Hepatocyte (in vitro differentiated cells): ENCODE data around the gene GVQW3. TPM values are rescaled to one million over a fixed set of nuclear protein-coding genes. Genes with fewer than 3 reads are reported as not detected.
"Not testable (repeated sequence)": the region's sequence is repeated elsewhere in the genome, so short reads cannot be mapped to it uniquely, and the experiment has no call there.

ENCODE experiments used
- DNase-seq: peaks from one replicate; pipeline ENCODE4 v3.0.0-alpha.2; 2016; ENCODE audit warnings: low spot score
- H2AFZ ChIP-seq: fragments of 200-600 bp; sonication (generic); 2 replicates; pipeline ENCODE4 v1.6.0; 2016; ENCODE audit warnings: antibody characterized with exemption, mild to moderate bottlenecking
- H3K27ac ChIP-seq: fragments of 200-600 bp; sonication (generic); 2 replicates; pipeline ENCODE4 v1.5.1; 2016; ENCODE audit warnings: mild to moderate bottlenecking
- H3K27me3 ChIP-seq: fragments of 200-600 bp; sonication (generic); 2 replicates; pipeline ENCODE4 v1.6.1; 2016
- H3K36me3 ChIP-seq: fragments of 200-600 bp; sonication (generic); replicated peaks from 2 replicates; pipeline ENCODE4 v1.5.1; 2016; ENCODE audit warnings: low read depth; ENCODE audit not compliant: insufficient read depth
- H3K4me1 ChIP-seq: fragments of 200-600 bp; sonication (generic); 2 replicates; pipeline ENCODE4 v1.5.1; 2016; ENCODE audit warnings: mild to moderate bottlenecking, moderate library complexity; ENCODE audit not compliant: insufficient read depth
- H3K4me2 ChIP-seq: fragments of 200-600 bp; sonication (generic); 2 replicates; pipeline ENCODE4 v1.6.0; 2016
- H3K4me3 ChIP-seq: fragments of 200-600 bp; sonication (generic); 2 replicates; pipeline ENCODE4 v1.5.1; 2016; ENCODE audit warnings: mild to moderate bottlenecking
- H3K79me2 ChIP-seq: fragments of 200-600 bp; sonication (generic); 2 replicates; pipeline ENCODE4 v1.6.0; 2017; ENCODE audit warnings: mild to moderate bottlenecking
- H3K9me2 ChIP-seq: fragments of 200-600 bp; sonication (generic); replicated peaks from 2 replicates; pipeline ENCODE4 v1.6.0; 2017; ENCODE audit warnings: mild to moderate bottlenecking; ENCODE audit not compliant: insufficient read depth
- H3K9me3 ChIP-seq: fragments of 200-600 bp; sonication (generic); 2 replicates; pipeline ENCODE4 v1.5.1; 2016; ENCODE audit warnings: low read depth, mild to moderate bottlenecking
- H4K20me1 ChIP-seq: fragments of 200-600 bp; sonication (generic); 2 replicates; pipeline ENCODE4 v1.6.0; 2016; ENCODE audit warnings: mild to moderate bottlenecking; ENCODE audit not compliant: insufficient read depth, poor library complexity, severe bottlenecking
- EZH2 ChIP-seq: fragments of 200-600 bp; sonication (generic); IDR thresholded peaks from 2 replicates; pipeline ENCODE4 v1.6.1; 2016; ENCODE audit warnings: antibody characterized with exemption, mild to moderate bottlenecking, borderline replicate concordance
- EZH2phosphoT487 ChIP-seq: fragments of 200-600 bp; sonication (generic); IDR thresholded peaks from one replicate; pipeline ENCODE4 v1.6.1; 2018; ENCODE audit warnings: antibody characterized with exemption, mild to moderate bottlenecking, low read depth, moderate library complexity; ENCODE audit not compliant: unreplicated experiment, severe bottlenecking
- WGBS: methylation state at CpG from one replicate; pipeline ENCODE4 v1.1.6; 2016; ENCODE audit warnings: low lambda C conversion rate; ENCODE audit errors: missing lambda C conversion rate; 5-methylcytosine and 5-hydroxymethylcytosine counted together
- polyA plus RNA-seq: library from polyadenylated mRNA; unstranded; fragments of >200 nt; fragmentation: Nextera tagmentation; extraction: Ambion mirVana; gene quantifications from 2 replicates; pipeline ENCODE4 v1.2.1, GENCODE V29; 2016
- total RNA-seq: library from RNA; depleted of rRNA; stranded (reverse); fragments of >200 nt; gene quantifications from 2 replicates; pipeline ENCODE4 v1.2.3, GENCODE V29; 2014
- TF ChIP-seq, protein P1 (sequence below): fragments of 200-600 bp; sonication (generic); IDR thresholded peaks from 2 replicates; pipeline ENCODE4 v1.5.1; 2016; ENCODE audit warnings: antibody characterized with exemption, mild to moderate bottlenecking; ENCODE audit not compliant: poor library complexity

Gene GVQW3
- total and polyA plus RNA-seq, 2 experiments from 2014 or later: 0.36 to 6.0 TPM

DNA sequence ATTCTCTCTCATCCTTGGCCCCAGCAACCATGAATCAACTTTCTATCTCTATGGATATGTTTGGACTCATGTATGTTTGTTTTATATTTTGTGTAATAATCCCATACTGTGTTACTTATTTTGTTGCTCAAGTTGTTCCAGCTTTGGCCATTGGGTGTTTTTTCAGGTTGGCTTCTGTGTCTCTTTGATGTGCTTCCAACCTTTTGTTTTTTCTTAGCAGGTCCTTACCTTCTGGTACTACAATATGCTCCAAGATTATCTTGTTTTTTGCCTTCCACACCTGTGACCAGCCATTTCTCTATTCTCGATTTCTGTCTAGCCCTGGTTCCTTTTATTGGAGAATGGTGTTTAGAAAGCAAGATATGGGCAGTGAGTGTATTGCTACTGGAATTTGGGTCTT is 14.2 kb downstream of the GVQW3 start:
- no peak for TF ChIP-seq EZH2phosphoT487
- no peak for TF ChIP-seq EZH2
- TF ChIP-seq, protein P1, sequence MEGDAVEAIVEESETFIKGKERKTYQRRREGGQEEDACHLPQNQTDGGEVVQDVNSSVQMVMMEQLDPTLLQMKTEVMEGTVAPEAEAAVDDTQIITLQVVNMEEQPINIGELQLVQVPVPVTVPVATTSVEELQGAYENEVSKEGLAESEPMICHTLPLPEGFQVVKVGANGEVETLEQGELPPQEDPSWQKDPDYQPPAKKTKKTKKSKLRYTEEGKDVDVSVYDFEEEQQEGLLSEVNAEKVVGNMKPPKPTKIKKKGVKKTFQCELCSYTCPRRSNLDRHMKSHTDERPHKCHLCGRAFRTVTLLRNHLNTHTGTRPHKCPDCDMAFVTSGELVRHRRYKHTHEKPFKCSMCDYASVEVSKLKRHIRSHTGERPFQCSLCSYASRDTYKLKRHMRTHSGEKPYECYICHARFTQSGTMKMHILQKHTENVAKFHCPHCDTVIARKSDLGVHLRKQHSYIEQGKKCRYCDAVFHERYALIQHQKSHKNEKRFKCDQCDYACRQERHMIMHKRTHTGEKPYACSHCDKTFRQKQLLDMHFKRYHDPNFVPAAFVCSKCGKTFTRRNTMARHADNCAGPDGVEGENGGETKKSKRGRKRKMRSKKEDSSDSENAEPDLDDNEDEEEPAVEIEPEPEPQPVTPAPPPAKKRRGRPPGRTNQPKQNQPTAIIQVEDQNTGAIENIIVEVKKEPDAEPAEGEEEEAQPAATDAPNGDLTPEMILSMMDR: no peak
- no peaks in the 10 kb centered on the region for H4K20me1 ChIP-seq
- H3K79me2 ChIP-seq: no peaks in the 10 kb centered on the region
- no peak for DNase-seq
- no peaks in the 10 kb centered on the region for H3K4me1 ChIP-seq
- H3K27ac ChIP-seq: no peak overlapping the region
- H2AFZ ChIP-seq: no peak overlapping the region
- H3K36me3 ChIP-seq: no peaks in the 10 kb centered on the region
- 97% methylated on average over 1 of the region's 1 CpG for WGBS
- H3K4me2 ChIP-seq: no peak overlapping the region
- H3K4me3 ChIP-seq: no peak overlapping the region
- no peaks in the 10 kb centered on the region for H3K9me2 ChIP-seq
- no peaks in the 10 kb centered on the region for H3K9me3 ChIP-seq
- H3K27me3 ChIP-seq: no peaks in the 10 kb centered on the region

DNA sequence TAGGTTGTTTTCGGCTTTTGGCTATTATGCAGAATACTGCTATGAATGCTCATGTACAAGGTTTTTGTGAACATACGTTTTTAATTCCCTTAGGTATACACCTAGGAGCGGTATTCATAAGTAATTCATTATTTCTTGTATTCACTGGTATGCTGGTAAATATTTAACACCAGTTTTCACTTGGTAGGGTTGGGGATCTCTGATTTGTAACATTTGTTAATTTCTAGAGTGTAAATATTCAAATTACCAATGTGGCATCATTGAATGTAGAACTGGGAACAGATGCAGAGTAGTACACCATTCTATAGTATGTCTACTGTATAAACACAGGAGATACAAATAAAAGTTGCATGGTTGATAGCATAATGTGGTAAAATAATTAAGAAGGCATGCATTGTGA is 16.3 kb downstream of the GVQW3 start:
- Histone ChIP-seq H3K36me3 (no peaks in the 10 kb centered on the region), H3K27me3 (no peaks in the 10 kb centered on the region)

DNA sequence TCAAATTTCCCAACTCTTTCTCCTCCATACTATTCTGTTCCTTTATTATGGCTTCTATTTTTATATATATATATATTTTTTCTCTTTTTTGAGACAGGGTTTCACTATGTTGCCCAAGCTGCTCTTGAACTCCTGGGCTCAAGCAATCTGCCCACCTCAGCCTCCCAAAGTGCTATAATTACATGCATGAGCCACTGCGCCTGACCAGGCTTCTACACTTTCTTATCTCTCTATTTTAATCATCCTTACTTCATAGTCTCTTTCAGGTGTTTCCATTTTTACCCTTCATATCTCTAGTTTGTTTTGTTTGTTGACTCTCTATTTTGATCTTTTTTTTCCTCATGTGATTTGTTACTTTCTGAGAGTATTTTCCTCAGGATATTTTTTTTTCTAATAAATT is 19.8 kb downstream of the GVQW3 start:
- Histone ChIP-seq H3K79me2 (no peaks in the 10 kb centered on the region), H3K9me3 (no peaks in the 10 kb centered on the region), H3K4me3 (no peak overlapping the region), H3K27me3 (no peaks in the 10 kb centered on the region), H4K20me1 (no peaks in the 10 kb centered on the region), H3K4me1 (no peaks in the 10 kb centered on the region), H2AFZ (no peak overlapping the region), H3K9me2 (no peaks in the 10 kb centered on the region), H3K27ac (no peak overlapping the region), H3K4me2 (no peak overlapping the region), H3K36me3 (no peaks in the 10 kb centered on the region)
- no peak for TF ChIP-seq EZH2phosphoT487
- TF ChIP-seq, protein P1: no peak
- TF ChIP-seq EZH2: no peak
- 97% methylated on average over 1 of the region's 1 CpG for WGBS
- DNase-seq: no peak

More for the DNA sequence above, 16.3 kb downstream of the GVQW3 start:
- Histone ChIP-seq H3K27ac (no peak overlapping the region), H4K20me1 (no peaks in the 10 kb centered on the region), H3K4me2 (no peak overlapping the region), H3K9me2 (no peaks in the 10 kb centered on the region), H2AFZ (no peak overlapping the region), H3K4me3 (no peak overlapping the region), H3K79me2 (no peaks in the 10 kb centered on the region), H3K9me3 (no peaks in the 10 kb centered on the region), H3K4me1 (no peaks in the 10 kb centered on the region)
- TF ChIP-seq, protein P1: no peak
- TF ChIP-seq EZH2phosphoT487 (no peak), EZH2 (no peak)
- DNase-seq: no peak
- 92% methylated on average over 3 of the region's 3 CpGs for WGBS

DNA sequence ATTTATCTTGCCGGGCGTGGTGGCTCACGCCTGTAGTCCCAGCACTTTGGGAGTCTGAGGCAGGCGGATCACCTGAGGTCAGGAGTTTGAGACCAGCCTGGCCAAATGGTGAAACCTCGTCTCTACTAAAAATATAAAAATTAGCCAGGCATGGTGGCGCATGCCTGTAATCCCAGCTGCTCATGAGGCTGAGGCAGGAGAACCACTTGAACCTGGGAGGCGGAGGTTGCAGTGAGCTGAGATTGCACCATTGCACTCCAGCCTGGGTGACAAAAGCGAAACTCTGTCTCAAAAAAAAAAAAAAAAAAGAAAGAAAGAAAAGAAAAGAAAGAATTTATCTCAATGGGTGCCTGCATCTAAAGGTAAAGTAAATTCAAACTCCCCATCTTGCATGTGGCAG is 20.4 kb downstream of the GVQW3 start:
- not testable (repeated sequence) for H4K20me1 ChIP-seq, H3K4me2 ChIP-seq, H3K9me2 ChIP-seq, H3K36me3 ChIP-seq, H3K27me3 ChIP-seq, H3K4me3 ChIP-seq, H3K27ac ChIP-seq, DNase-seq, H2AFZ ChIP-seq, H3K9me3 ChIP-seq, H3K79me2 ChIP-seq, H3K4me1 ChIP-seq
- 92% methylated on average over 8 of the region's 8 CpGs for WGBS
